GM18867 (cell line): Measurements from ENCODE around the gene LRG1.
"Not testable (repeated sequence)": the region's sequence is repeated elsewhere in the genome, so short reads cannot be mapped to it uniquely, and the experiment has no call there.

Source experiments
- ATAC-seq: cut with Tn5 transposase; IDR thresholded peaks from one replicate; pipeline ENCODE4 v1.9.1; 2021; ENCODE audit warnings: mild to moderate bottlenecking, moderate library complexity; ENCODE audit not compliant: unreplicated experiment

The LRG1 gene

DNA sequence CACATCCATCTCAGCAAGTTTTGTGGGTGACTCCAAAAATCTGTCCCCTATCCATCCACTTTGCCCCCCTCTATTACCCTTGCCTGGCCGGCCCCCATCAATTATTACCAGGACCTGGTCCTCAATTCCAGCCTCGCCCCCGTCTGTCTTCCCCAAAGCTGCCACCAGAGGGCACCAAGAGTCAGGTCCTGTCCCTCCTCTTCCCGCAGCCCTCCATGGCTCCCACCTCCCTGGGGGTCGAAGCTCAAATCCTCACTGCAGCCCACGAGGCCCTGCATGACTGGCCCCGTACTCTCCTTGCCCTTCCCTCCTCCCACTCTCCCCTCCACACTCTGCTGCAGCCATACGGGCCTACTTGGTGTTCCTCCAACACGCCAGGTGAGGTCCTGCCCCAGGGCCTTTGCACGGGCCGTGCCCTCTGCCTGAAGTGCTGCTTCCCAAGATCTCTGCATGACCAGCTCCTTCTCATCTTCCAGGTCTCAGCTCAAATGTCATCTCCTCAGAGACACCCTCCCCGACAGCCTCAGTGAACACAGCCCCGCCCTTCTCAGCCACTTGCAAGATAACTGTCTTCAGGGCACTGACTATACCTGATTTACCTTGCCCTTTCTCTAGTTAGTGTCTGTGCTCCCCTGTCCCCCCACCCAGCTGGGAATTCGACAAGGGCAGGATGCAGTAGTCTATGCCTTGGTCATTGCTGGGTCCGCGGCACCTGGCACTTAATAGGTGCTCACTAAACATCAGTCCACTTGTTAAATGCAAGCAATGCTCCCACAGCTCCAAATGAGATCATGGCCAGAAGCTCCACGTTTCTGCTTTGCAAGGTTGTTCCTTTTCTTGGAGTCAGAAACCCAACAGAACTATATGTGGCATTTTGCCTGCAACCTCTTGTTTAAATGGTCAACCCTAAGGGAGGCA is 36.4 kb upstream of the LRG1 start:
- ATAC-seq: no peak

DNA sequence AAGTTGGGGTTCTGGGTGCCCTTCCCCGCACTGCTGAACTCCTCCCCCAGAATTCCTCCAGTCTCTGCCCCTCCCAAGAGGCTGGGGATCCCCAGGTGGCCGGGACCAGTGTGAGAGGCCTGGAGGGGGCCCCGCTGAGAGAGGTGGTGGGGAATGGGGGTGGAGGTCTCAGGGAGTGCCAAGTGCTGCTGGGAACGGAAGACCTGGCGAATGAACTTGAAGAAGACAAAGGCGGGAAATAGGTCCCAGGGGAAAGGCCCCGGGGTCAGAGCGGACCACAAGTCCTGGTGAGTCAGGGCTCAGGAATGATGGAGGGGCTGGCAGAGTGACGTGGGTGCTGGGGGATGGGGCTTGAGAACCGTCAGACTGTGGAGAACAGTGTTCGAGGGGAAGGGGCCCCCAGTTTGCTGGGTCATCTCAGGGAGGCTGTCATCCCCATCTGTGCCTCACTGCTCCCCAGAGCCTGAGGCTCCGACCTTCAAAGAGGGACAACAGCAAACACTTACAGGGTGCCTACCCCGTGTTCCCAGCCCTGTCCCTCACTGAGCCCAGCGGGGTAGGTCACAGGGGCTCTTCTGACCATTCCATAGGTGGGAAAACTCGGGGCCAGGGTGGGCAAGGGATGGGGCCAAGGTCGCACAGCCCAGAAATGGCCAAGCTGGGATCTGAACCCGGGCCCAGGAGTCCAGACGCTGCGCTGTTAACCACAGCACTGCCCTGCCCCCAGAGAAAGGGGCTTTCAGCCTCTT is 35.6 kb upstream of the LRG1 start:
- no peak for ATAC-seq

DNA sequence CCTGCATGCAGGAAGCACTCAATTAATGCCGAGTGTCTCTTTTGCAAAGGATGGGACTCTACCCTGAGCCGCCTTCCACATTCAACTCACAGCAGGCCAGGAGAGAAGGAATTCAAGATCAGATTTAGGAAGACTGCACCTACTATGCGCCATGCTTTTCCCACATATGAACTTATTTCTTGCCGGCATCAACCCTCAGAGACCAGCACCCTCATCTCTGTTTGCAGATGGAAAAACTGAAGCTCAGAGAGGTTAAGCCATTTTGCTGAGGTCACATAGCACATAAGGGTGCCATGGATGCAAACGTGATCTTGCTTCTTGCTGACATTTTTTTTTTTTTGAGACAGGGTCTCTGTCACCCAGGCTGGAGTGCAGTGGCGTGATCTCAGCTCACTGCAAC is 33.8 kb upstream of the LRG1 start:
- no peak for ATAC-seq

DNA sequence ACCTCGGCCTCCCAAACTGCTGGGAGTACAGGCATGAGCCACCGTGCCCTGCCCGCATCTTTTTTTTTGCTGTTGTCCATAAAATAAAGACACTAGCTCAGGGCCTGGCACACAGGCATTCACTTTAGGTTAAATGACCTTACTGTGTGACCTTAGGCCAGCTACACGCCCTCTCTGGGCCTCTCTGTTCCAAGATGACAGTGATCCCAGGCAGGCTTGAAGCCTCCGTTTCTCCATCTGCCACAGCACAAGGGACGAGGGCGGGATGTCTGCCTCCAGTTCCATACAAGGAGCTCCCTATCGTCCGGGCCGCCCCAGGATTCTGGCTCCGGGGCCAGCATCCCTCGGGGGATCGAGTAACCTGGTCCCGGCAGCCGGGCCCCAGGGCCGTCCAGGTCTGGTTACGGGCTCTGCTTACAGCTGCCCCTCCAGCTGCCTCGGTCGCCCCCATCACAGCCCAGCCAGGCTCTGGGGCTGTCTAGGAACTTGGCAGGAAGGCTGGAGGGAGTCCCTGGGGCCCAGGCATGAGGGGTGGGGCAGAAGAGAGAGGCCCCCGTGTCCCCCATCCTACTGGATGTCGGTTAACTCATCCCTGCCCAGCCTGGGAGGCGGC is 31.6 kb upstream of the LRG1 start:
- ATAC-seq: no peak

DNA sequence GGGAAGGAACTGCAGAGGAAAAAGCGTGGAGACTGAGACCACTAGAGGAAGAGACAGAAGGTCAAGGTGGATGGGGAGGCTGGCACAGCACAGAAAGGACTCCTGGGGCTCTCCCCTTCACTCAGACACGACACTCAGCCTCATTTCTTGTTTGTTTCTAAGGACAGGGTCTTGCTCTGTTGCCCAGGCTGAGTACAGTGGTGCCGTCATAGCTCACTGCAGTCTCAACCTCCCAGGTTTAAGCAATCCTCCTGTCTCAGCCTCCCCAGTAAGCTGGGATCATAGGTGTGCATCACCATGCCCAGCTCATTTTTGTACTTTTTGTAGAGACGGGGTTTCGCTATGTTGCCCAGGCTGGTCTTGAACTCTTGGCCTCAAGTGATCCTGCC is 31.1 kb upstream of the LRG1 start:
- ATAC-seq: no peak

DNA sequence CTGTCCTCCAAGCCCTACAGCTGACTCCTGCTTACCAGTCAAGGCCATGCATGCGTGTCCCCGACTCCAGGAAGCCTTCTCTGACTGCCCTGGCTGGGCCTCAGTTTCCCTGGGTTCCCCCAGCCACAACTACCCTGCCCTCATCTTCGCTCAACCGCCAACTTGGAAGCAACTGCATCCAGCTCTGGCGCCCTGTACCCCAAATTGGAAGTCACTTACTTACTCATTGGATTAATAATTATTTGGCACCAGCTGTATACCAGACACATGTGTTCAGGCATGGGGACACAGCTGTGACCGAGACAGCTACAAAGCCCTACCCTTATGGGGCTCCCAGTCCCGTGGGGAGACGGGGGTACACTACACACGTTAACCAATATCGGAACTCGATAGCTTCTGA is 30.6 kb upstream of the LRG1 start:
- no peak for ATAC-seq

DNA sequence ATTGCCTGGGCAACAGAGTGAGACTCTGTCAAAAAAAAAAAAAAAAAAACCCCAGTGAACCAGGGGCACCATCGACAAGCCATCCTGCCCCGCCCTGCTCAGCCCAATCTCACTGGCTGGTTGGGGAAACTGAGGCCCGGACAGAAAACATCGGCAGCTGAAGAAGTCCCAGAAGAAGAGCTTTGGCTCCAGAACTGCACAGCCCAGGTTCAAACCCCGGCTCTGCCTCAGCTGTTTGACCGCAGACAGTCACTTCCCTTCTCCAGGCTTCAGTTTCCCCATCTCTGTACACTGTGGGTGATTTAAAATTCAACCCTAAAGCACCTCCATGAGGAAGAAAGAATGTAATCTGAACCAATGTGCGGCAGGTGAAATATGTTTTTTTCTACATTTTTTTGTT is 29.1 kb upstream of the LRG1 start:
- no peak for ATAC-seq

DNA sequence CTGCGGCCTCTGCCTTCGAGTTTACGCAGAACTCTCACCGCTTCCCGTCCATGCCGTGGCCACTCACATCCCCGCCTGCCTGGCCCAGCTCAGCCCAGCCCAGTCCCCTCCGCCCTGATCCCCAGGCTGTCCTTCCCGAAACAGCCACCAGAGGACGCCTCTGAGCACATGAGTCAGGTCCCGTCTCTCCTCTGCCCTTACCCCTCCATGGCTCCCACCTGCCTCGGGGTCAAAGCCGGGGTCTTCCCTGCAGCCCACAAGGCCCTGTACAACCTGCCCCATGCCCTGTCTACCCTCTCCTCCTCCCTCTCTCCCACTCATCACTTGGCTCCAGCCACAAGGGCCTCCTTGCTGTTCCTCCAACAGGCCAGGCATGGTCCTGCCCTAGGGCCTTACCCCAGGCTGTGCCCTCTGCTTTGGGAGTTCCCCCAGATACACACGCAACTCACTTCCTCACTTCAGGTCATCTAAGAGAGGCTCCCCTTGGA is 27.8 kb upstream of the LRG1 start:
- ATAC-seq: no peak

DNA sequence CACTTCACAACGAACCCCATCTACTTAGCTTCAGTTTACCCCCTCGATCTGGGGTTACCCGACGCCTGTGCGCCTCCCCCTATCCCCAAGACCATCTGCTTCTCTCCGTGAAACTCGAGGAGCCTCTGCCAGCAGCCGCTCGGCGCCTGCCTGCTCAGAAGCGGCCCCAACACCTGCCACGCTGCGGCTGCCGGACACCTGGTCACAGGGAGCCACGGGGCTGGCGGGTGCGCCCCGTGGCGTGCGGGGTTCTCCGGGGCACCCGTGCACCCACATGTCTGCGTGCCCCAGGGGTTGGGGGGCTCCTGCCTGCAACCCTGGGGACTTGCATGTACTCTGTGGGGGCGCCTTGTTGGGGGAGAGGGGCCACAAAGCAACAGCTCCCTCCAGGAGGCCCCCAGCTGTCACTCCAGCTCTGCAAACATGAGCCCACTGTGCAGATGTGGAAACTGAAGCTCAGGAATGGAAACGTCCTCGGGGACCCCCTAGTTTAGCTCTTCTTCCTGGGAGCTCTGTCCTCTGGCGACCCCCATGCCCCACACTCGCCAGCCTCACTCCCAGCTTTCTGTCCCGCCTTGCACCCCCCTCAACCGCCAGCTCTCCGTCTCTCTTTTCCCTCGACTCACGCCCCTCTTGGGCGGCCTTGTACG is 26.7 kb upstream of the LRG1 start:
- no peak for ATAC-seq

DNA sequence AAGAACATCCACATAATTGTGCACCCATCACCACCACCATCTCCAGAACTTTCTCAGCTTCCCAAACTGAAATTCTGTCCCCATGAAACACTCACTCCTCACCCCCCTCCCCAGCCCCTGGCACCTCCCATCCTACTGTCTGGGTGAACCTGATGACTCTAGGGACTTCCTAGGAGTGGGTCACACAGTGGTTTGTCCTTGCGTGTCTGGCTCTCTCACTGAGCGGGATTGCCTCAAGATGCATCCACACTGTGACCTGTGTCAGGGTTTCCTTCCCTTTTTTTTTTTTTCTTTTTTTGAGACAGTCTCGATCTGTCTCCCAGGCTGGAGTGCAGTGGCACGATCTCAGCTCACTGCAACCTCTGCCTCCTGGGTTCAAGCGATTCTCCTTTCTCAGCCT is 23.7 kb upstream of the LRG1 start:
- not testable (repeated sequence) for ATAC-seq

DNA sequence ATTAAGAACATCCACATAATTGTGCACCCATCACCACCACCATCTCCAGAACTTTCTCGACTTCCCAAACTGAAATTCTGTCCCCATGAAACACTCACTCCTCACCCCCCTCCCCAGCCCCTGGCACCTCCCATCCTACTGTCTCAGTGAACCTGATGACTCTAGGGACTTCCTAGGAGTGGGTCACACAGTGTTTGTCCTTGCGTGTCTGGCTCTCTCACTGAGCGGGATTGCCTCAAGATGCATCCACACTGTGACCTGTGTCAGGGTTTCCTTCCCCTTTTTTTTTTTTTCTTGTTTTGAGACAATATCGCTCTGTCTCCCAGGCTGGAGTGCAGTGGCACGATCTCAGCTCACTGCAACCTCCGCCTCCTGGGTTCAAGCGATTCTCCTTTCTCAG is 22.2 kb upstream of the LRG1 start:
- not testable (repeated sequence) for ATAC-seq

DNA sequence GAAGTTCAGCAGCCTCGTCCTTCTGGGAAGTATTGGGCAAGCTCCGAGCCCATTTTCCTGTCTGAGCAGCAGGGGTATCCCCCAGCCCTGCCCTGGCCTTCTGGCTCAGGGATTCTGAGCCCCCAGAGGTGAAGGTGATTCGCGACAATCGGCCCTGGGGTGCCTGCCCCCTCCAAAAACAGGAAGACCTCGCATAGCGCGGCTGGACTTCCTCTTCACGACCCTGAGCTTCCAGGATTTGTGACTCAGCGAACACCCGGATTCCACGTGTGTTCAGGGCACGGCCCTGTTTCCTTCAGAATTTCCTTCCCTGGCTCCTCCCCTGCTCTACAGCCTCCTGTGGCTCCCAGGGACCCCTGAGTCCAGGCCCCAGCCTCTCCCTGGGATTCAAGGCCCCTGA is 19.7 kb upstream of the LRG1 start, which contains the start of gene SEMA6B:
Gene SEMA6B (minus strand): TSS at position 116 of the 400 bp plus-strand sequence. CDS start 1,227 bp downstream, outside the sequence.
- ATAC-seq: no peak

DNA sequence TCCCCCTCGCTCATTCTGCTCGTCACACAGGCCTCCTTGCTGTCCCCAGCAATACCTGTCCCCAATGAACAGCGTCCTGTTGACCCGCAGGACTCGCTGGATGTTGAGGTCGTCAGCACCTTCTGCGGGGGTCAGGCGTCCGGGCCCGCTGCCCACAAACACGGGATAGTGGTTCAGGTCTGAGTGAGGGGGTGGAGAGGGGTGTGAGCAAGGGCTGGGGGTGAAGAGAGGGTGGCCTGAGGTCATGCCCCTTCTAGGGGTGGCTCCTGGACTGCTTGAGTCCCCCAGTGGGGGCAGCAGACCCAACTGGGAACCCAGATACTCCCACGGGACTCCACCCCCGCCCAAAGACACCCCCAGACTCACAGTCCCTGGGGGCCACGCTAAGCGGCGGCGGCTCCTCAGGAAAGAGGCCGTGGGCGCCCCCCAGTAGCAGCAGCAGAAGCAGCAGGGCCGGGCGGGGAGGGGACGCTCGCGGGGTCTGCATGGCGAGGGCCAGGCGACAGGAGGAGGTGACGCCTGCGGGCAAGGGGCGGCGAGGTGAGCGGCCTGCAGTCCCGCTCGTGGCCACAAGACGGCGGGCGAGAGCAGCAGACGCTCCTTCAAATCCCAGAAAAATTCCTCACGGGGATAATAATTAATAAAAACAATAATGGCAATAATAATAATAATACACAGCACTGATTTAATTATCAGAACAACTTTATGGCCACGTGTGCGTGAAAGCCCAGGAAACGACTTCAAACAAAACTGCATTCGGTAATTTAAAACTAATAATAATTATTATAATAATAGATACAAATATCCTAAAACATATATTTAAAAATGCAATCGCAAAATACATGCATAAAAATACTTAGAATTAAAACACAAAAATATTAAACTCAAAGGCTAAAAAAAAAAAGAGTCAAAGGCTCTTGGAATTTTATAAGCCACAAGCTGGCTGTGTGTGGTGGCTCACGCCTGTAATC is 18.4 kb upstream of the LRG1 start:
- no peak for ATAC-seq

DNA sequence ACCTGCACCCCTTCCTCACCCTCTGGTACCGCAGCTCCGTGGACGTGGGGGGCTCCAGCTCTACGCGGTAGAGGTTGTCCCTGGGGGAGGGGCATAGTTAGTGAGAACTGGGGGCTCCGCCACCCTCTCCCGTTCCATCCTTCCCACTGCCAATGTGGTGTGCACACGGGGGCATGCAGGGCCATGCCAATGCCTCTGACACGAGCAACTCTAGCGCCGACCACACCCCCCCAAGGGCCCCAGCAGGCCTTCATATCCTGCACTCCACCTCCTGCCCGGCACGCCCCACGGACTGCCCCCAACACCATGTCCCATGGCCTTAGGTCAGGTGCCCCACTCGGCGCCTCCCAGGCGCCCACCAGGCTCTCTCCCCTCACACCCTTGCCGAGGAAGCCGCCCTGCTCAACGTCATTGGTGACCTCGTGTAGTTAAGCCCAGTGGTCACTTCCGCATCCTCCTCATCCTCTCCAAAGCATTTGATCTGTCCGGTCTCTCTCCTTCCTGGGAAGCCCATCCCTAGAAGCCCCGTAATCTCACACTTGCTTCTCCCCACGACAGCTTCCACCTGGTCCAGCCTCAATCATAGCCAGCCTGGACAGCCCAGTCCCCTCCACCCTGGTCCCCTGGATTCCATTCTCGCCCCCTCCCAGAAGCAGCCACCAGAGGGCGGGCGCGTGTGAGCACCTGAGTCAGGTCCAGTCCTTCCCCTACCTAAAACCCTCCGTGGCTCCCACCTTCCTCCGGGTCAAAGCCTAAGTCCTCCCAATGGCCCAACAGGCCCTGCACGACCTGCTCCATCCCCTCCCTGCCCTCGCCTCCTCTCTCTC is 17.5 kb upstream of the LRG1 start:
- no peak for ATAC-seq

DNA sequence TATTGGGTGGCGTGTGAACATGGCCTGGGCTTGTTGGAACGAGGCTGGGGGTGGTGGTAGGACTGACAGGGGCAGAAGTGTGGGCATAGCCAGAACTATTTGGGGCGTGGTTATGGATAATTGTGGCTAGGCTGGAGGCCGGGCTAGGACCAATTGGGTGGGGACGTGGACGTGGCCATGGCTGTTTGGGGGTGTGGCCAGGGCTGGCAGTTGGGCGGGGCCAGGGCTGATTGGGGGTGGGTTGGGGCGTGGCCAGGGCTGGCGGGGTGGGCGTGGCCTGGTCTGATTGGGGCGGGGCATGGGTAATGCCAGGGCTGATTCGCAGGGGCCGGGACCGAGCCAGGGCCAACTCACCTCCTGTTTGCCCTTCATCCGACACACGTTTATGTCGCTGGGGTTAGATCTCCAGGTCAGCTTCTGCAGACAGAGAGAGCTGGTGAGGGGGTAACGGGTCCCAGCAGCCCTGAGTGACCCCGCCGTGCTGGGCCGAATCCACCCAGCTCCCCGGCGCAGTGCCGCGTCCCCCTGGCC is 16.8 kb upstream of the LRG1 start:
- ATAC-seq: no peak

DNA sequence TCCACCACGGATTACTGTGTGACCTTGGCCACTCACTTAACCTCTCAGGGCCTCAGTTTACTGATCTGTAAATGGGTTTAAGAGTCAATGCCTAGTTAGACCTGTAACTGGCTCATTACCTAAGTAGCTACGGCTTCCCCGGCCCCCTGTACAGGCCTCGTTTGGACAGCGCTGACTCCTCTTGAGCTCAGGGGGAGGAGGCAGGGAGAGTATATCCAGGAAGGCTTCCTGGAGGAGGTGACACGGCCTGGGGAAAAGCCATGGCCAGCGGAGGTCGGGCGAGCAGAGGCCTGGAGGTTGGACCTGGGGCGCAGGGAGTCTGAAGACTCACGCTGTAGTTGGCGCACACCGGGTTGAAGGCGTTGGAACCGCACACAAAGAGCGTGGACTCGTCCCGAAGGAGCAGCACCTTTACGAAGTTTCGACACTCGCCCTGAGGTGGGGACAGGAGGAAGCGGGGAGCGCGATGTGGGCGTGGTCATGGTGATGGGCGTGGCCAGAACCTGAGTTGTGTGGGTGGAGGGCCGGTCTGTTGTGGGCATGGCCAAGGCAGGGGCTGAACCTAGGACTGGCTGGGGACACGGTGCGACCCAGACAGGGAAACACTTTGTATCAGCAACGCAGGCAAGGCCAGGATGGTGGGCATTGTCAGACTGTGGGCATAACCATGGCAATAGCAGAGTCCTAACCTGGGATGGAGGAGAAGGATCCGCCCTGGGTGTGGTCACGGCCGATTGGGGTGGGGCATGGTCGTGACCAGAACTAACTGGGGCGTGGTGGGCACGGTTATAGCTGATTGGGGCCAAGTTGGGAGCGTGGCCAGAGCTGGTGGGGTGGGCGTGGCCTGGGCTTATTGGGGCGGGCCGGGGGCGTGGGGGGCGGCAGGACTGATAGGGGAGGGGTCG is 16.1 kb upstream of the LRG1 start:
- no peak for ATAC-seq

DNA sequence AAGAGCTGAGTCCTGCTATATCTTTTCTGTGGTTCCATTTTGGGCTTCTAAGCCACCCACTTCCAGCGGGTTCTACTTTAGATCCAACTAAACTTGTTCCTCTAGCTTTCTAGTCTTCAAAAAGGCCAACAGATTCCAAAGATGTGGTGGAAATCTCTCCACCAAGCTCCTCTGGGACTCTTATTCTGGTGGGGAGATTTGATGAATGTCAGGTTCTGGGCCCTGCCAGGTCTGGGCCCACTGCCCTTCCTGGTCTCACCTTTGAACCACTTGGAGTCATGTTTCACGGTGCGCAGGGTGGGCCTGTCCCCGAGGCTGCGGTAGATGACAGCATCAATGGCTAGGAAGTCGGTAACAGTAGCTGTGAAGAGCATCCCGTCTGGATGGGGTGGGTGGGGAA is 14.9 kb upstream of the LRG1 start:
- ATAC-seq: no peak

DNA sequence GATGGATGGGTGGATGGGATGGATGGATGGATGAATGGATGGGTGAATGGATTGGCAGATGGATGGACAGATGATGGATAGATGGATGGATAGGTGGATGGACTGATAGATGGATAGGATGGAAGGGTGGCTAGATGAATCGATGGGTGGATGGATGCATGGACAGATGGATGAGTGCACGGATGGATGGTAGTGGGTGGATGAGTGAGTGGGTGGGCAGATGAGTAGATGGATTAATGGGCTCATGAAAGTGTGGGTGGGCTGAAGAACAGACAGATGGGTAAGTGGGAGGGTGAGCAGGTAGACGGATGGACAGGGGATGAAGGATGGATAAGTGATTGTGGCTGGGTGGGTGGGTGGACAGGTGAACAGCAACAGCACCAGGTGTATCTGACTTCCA is 13.9 kb upstream of the LRG1 start:
- no peak for ATAC-seq
